KBM-7 (cell line): Measurements from ENCODE around the gene PPID.
"Not testable (repeated sequence)": the region's sequence is repeated elsewhere in the genome, so short reads cannot be mapped to it uniquely, and the experiment has no call there.

Source experiments
- DNase-seq: peaks from one replicate; pipeline ENCODE4 v3.0.0-alpha.2; 2015
- in situ Hi-C: fragments of 300-500 bp; cut with MboI; formaldehyde crosslinking; loops from 2 replicates; pipeline ENCODE4 v1.14.3; 2020; ENCODE audit warnings: low sequenced_read_pairs, low pct_unique_long_range_greater_than_20kb, mixed read lengths

The PPID gene

GRCh38 chr4:158671915-158672806 is 51.0 kb downstream of the PPID start, which contains the start of gene ETFDH:
ETFDH (plus strand) TSS chr4:158672296; CDS start chr4:158672457, 161 bp downstream.
- in situ Hi-C loops, result no loop called here
- peak; percentile 100 for DNase-seq

- in situ Hi-C loops, result no loop called here
- DNase-seq, result no peak
These were observed 51.6 kb downstream of the PPID start, which contains the start of gene C4orf46 for GRCh38 chr4:158671665-158671914. C4orf46 (minus strand) TSS chr4:158671887; CDS start chr4:158671801, 86 bp downstream.

GRCh38 chr4:158670975-158671664 is 52.1 kb downstream of the PPID start:
- in situ Hi-C loops, result no loop called here
- DNase-seq, result peak; percentile 69

- in situ Hi-C loops, result no loop called here
- no peak for DNase-seq
These were observed 53.9 kb downstream of the PPID start for GRCh38 chr4:158669310-158669709.

GRCh38 chr4:158667651-158668198 is 55.5 kb downstream of the PPID start:
- in situ Hi-C loops, result no loop called here
- DNase-seq, result peak; percentile 52

GRCh38 chr4:158666892-158667291 is 56.3 kb downstream of the PPID start:
- DNase-seq, result no peak
- in situ Hi-C loops, result no loop called here

- in situ Hi-C loops, result no loop called here
- DNase-seq, result no peak
These were observed 58.4 kb downstream of the PPID start for GRCh38 chr4:158664806-158665205.

- DNase-seq, result peak; percentile 76
- in situ Hi-C loops, result not testable (repeated sequence)
These were observed 59.2 kb downstream of the PPID start for GRCh38 chr4:158663707-158664625.

- DNase-seq, result peak; percentile 63
These were observed 59.9 kb downstream of the PPID start for GRCh38 chr4:158663255-158663654.

More at GRCh38 chr4:158663255-158663654, 59.9 kb downstream of the PPID start:
- in situ Hi-C loops, result not testable (repeated sequence)
